Central memory CD8-positive, alpha-beta T cell (primary cell): ENCODE results near the gene ADAMTS13.
A peak's percentile ranks its signal among the peaks of the same experiment; 100 is the strongest.

Source experiments
- ATAC-seq: fragments of 150-1000 bp; cut with Tn5 transposase; replicated peaks from 2 replicates; pipeline ENCODE4 v1.10.0; 2022; ENCODE audit warnings: mild to moderate bottlenecking, moderate FRiP score, moderate number of reproducible peaks; ENCODE audit not compliant: poor library complexity, severe bottlenecking; ENCODE audit errors: extremely low read depth
- DNase-seq, 2 donors: peaks; one replicate each; pipeline ENCODE4 v3.0.0; 2021; ENCODE audit warnings: low spot score in 2 of 2
- H3K27ac Mint-ChIP-seq: one replicate; pipeline ENCODE4 v1.8.0; 2022; ENCODE audit warnings: low read depth, mild to moderate bottlenecking, moderate library complexity, mixed read lengths
- H3K27me3 Mint-ChIP-seq: one replicate; pipeline ENCODE4 v1.8.0; 2022; ENCODE audit warnings: mixed read lengths
- H3K36me3 Mint-ChIP-seq: one replicate; pipeline ENCODE4 v1.8.0; 2022; ENCODE audit warnings: mild to moderate bottlenecking, moderate library complexity, mixed read lengths; ENCODE audit not compliant: insufficient read depth
- H3K4me1 Mint-ChIP-seq: one replicate; pipeline ENCODE4 v1.8.0; 2022; ENCODE audit warnings: mixed read lengths
- H3K4me3 Mint-ChIP-seq: one replicate; pipeline ENCODE4 v1.8.0; 2022; ENCODE audit warnings: mild to moderate bottlenecking, moderate library complexity, mixed read lengths
- H3K9me3 Mint-ChIP-seq: one replicate; pipeline ENCODE4 v1.8.0; 2022; ENCODE audit warnings: mixed read lengths

Gene ADAMTS13

DNA sequence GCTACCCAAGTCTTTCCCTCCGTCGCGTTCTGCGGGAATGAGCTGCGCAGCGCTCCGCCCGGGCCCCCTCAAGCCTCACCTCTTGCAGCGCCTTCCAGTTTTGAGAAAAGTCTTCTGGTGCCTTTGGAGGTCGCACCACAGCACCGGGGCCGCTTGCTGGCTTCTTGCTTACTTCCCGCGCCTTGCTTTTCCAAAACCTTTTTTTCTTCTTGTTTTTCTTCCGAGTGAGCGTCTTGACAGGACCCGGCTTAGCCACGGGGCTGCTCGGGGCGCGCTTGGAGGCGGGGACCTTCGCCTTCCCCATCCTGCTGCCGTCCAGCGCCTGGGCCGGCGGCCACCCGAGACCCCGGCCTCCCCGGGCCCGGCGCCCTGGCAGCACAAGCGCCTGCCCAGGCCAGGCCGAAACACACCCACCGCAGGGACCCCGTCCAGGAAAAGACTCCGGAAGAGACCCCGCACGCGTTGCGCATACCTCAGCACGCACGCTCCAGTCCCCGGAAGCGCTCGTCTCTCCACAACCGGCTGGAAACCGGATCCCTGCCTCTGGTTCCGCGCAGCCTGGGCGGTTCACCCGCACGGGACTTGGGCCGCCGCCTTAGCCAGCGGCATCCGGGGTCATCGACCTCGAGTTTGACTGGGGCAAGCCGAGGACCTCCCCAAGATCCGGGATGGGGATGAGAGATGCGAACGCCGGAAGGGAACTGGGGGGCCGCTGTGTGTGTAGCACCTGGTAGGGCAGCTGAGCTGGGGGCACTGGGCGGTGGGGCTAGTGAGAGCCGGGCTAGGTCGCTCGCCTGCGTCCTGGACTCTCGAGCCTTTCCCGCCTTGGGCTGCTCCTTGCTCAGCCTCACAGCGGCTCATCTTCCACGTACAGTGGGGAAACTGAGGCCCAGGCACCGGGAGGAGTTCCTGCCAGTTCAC, 4.4 kb upstream of the ADAMTS13 start, which contains the start of gene REXO4:
Gene REXO4, minus strand, starts transcription at position 470 of the 921 bp plus-strand sequence. Its CDS starts 166 bp downstream, at position 304.
- Mint-ChIP-seq H3K27ac (peak within 1 kb of the TSS; percentile 87), H3K9me3 (no peaks in the 10 kb centered on the region), H3K36me3 (peaks cover 19% of the 10 kb centered on the region), H3K4me3 (peak within 1 kb of the TSS; percentile 86), H3K4me1 (peaks cover 57% of the 10 kb centered on the region), H3K27me3 (no peaks in the 10 kb centered on the region)
- ATAC-seq (peak; percentile 75), DNase-seq (peak; percentile 81 to 84)

DNA sequence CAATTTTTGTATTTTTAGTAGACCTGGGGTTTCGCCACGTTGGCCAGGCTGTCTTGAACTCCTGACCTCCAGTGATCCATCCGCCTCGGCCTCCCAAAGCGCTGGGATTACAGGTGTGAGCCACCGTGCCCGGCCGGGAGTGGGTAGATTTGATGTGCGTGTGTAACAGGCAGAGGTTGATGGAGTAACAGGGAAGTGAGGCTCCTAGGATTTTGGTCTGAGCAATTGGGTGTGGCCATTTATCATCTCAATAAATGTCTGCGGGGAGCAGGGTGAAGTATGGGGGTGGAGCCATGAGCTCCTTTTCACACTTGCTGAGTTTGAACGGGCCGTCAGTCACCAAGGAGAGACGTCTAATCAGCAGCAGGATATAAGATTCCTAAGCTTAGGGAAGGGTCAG, 3.2 kb upstream of the ADAMTS13 start:
- peaks cover 53% of the 10 kb centered on the region for H3K4me1 Mint-ChIP-seq
- no peak for ATAC-seq

DNA sequence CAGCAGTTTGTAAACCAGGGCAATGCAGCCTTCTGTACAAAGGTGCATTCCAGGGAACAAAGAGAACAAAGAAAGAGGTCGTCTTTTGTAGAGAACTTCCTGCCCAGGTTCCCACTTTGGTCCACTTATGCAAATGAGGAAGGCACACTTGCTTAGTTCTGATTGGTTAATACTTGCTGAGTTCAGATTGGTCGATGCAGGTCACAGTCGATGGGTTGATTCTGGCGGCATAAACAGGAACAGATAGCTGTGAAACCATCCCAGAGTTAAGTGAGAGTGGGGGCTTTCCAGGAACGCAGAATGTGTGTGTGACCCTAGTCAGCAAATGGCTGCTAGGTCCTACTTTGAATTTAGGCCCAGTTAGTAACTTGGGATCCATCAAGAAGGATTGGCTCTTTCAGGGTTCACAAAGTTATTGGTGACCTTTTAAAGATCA, 1.8 kb upstream of the ADAMTS13 start:
- Mint-ChIP-seq H3K27ac (peak overlapping the region; percentile 58), H3K4me1 (peaks cover 39% of the 10 kb centered on the region), H3K4me3 (no peak overlapping the region), H3K36me3 (peaks cover 7% of the 10 kb centered on the region), H3K9me3 (no peaks in the 10 kb centered on the region), H3K27me3 (peaks cover 11% of the 10 kb centered on the region)
- no peak for ATAC-seq
- DNase-seq: no peak

More for the DNA sequence above, 3.2 kb upstream of the ADAMTS13 start:
- no peaks in the 10 kb centered on the region for H3K9me3 Mint-ChIP-seq
- peaks cover 13% of the 10 kb centered on the region for H3K36me3 Mint-ChIP-seq
- H3K27me3 Mint-ChIP-seq: no peaks in the 10 kb centered on the region
- no peak for DNase-seq
- peak overlapping the region; percentile 86 for H3K4me3 Mint-ChIP-seq
- H3K27ac Mint-ChIP-seq: peak overlapping the region; percentile 87

- Mint-ChIP-seq H3K36me3 (no peaks in the 10 kb centered on the region), H3K9me3 (no peaks in the 10 kb centered on the region), H3K4me1 (peaks cover 21% of the 10 kb centered on the region), H3K4me3 (no peak overlapping the region), H3K27me3 (peaks cover 38% of the 10 kb centered on the region), H3K27ac (peak overlapping the region; percentile 88)
- ATAC-seq: no peak
- no peak for DNase-seq
These were observed 1.0 kb downstream of the ADAMTS13 start for GRCh38 chr9:133423216-133423615.

DNA sequence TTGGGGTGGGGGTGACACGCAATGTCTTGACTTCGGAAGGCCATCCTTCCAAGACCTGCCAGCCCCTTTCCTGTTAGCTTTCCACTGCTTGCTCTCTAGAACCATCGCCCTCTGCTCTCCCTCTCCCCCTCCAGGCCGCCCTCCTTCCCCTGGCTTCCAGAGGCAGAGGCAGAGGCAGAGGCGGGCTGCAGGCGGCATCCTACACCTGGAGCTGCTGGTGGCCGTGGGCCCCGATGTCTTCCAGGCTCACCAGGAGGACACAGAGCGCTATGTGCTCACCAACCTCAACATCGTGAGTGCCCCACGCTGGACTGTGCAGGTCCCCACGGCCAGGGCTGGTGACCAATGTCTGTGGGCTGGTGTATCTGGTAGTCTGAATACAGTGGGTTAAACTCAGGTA, 2.0 kb downstream of the ADAMTS13 start:
- ATAC-seq (no peak), DNase-seq (no peak)
- Mint-ChIP-seq H3K4me3 (no peak overlapping the region), H3K4me1 (peaks cover 12% of the 10 kb centered on the region), H3K36me3 (no peaks in the 10 kb centered on the region), H3K27me3 (peaks cover 38% of the 10 kb centered on the region), H3K9me3 (no peaks in the 10 kb centered on the region), H3K27ac (no peak overlapping the region)

- H3K36me3 Mint-ChIP-seq: no peaks in the 10 kb centered on the region
- DNase-seq (no peak), ATAC-seq (no peak)
- no peak overlapping the region for H3K27ac Mint-ChIP-seq
- no peak overlapping the region for H3K4me3 Mint-ChIP-seq
- H3K9me3 Mint-ChIP-seq: no peaks in the 10 kb centered on the region
- H3K4me1 Mint-ChIP-seq: peaks cover 7% of the 10 kb centered on the region
- peaks cover 38% of the 10 kb centered on the region for H3K27me3 Mint-ChIP-seq
These were observed 3.0 kb downstream of the ADAMTS13 start for GRCh38 chr9:133425049-133425632.

GRCh38 chr9:133426011-133426410, 3.8 kb downstream of the ADAMTS13 start:
- Mint-ChIP-seq H3K9me3 (no peaks in the 10 kb centered on the region), H3K27me3 (peaks cover 38% of the 10 kb centered on the region), H3K36me3 (no peaks in the 10 kb centered on the region), H3K4me3 (no peak overlapping the region), H3K27ac (no peak overlapping the region), H3K4me1 (peaks cover 7% of the 10 kb centered on the region)
- DNase-seq (no peak), ATAC-seq (no peak)

DNA sequence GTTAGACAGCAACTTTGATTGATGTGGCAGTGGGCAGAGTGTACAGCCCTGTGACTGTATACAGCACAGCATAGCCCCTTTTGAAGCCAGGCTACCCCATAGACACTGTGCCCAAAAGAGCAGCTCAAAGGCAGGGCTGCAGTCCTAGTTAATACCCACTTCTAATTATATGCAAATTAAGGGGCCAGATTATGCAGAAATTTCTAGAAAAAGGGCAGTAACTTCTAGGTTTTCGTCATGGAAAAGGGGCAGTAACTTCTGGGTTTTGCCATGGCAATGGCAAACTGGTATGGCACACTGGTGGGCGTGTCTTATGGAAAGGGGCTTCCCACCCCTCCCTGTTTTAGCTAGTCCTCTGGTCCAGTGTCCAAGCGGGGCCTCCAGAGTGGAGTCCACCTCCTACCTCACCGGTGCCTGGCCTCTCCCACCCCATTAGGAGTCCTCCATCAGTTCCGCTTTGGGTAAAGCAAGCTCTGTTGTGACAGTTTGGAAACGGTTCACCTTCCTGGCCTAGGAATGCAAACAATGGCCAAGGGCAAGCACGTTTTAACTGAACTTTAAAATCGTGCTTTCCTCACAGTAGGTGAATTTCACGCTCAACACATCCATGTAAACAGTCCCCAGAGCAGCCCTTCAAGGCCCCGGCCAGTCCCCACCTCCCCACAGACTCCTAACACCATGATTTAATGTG, 5.6 kb downstream of the ADAMTS13 start:
- Mint-ChIP-seq H3K9me3 (no peaks in the 10 kb centered on the region), H3K36me3 (no peaks in the 10 kb centered on the region), H3K4me1 (no peaks in the 10 kb centered on the region), H3K4me3 (no peak overlapping the region), H3K27ac (no peak overlapping the region), H3K27me3 (peaks cover 38% of the 10 kb centered on the region)
- no peak for ATAC-seq
- no peak for DNase-seq

DNA sequence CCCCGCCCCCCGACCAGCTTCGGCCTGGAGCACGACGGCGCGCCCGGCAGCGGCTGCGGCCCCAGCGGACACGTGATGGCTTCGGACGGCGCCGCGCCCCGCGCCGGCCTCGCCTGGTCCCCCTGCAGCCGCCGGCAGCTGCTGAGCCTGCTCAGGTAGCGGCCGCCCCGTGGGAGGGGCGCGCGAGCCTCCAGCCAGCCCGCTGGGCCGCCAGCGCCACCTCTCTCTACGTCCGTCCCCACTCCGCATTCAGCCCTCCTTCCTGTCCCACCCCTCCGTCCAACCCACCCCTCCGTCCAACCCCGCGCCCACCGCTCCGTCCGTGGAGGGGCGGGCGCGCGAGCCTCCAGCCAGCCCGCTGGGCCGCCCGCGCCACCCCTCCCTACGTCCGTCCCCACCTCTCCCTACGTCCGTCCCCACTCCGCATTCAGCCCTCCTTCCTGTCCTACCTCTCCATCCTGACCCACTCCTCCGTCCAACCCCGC, 6.5 kb downstream of the ADAMTS13 start:
- Mint-ChIP-seq H3K27ac (no peak overlapping the region), H3K27me3 (peaks cover 38% of the 10 kb centered on the region), H3K4me1 (no peaks in the 10 kb centered on the region), H3K4me3 (peak overlapping the region; percentile 13), H3K36me3 (no peaks in the 10 kb centered on the region), H3K9me3 (no peaks in the 10 kb centered on the region)
- ATAC-seq (no peak), DNase-seq (no peak)

DNA sequence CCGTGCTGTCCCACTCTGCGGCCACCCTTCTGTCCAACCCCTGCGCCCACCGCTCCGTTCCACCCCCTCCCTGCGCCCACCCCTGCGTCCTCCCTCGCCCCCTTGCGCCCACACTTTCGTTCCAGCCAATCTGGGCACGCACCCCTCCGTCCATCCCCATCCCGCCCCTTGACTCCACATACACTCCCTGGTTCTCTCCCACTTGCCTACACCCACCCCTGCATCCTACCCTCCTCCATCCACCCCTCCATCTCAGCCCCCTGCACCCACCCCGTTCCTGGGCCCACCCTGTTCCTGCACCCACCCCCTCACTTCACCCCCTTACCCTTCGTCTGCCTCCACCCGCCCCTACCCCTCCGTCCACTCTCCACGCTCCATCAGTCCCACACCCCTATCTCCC, 7.0 kb downstream of the ADAMTS13 start:
- Mint-ChIP-seq H3K27ac (peak overlapping the region; percentile 41), H3K27me3 (peaks cover 38% of the 10 kb centered on the region), H3K36me3 (no peaks in the 10 kb centered on the region), H3K4me1 (no peaks in the 10 kb centered on the region), H3K9me3 (no peaks in the 10 kb centered on the region), H3K4me3 (peak overlapping the region; percentile 13)
- no peak for ATAC-seq
- no peak for DNase-seq

GRCh38 chr9:133429641-133430161, 7.5 kb downstream of the ADAMTS13 start:
- H3K36me3 Mint-ChIP-seq: no peaks in the 10 kb centered on the region
- H3K4me1 Mint-ChIP-seq: no peaks in the 10 kb centered on the region
- peak overlapping the region; percentile 13 for H3K4me3 Mint-ChIP-seq
- peak overlapping the region; percentile 41 for H3K27ac Mint-ChIP-seq
- H3K9me3 Mint-ChIP-seq: no peaks in the 10 kb centered on the region
- DNase-seq: no peak
- no peak for ATAC-seq
- H3K27me3 Mint-ChIP-seq: peaks cover 35% of the 10 kb centered on the region

GRCh38 chr9:133430244-133430643, 8.1 kb downstream of the ADAMTS13 start:
- ATAC-seq (no peak), DNase-seq (no peak)
- Mint-ChIP-seq H3K4me3 (no peak overlapping the region), H3K9me3 (no peaks in the 10 kb centered on the region), H3K4me1 (no peaks in the 10 kb centered on the region), H3K36me3 (no peaks in the 10 kb centered on the region), H3K27ac (no peak overlapping the region), H3K27me3 (peaks cover 29% of the 10 kb centered on the region)
